T-helper 1 cell (primary cell): ENCODE data around the gene CYP27B1.

Source experiments
- DNase-seq, 5 donors: peaks; one replicate each; pipeline ENCODE4 v3.0.0-alpha.2; 2012 to 2020

Gene CYP27B1

GRCh38 chr12:57750561-57751431 is 16.1 kb downstream of the CYP27B1 start:
- DNase-seq: no peak

GRCh38 chr12:57749061-57749460 is 17.8 kb downstream of the CYP27B1 start:
- DNase-seq: no peak

- no peak for DNase-seq
Measured at GRCh38 chr12:57746025-57746424, 20.9 kb downstream of the CYP27B1 start.

GRCh38 chr12:57745485-57745881 is 21.4 kb downstream of the CYP27B1 start:
- no peak for DNase-seq

GRCh38 chr12:57744777-57745484 is 21.9 kb downstream of the CYP27B1 start, which contains the start of gene TSPAN31:
Gene TSPAN31, plus strand, starts transcription at chr12:57745039. Its CDS starts 116 bp downstream, at chr12:57745155.
- DNase-seq: peak; percentile 87 to 97 (median 93)

GRCh38 chr12:57744194-57744776 is 22.6 kb downstream of the CYP27B1 start:
- DNase-seq: peak in 3 of 5 donors; percentile 62 to 63 (median 62)

GRCh38 chr12:57743769-57744168 is 23.1 kb downstream of the CYP27B1 start:
- DNase-seq: no peak

- peak; percentile 60 to 88 (median 76) for DNase-seq
Measured at GRCh38 chr12:57741844-57742738, 24.8 kb downstream of the CYP27B1 start.

- no peak for DNase-seq
Measured at GRCh38 chr12:57741413-57741789, 25.5 kb downstream of the CYP27B1 start.

GRCh38 chr12:57740656-57741412 is 26.0 kb downstream of the CYP27B1 start:
- DNase-seq: peak; percentile 61 to 91 (median 70)

- DNase-seq: no peak
Measured at GRCh38 chr12:57739914-57740538, 26.9 kb downstream of the CYP27B1 start.

- no peak for DNase-seq
Measured at GRCh38 chr12:57739387-57739786, 27.5 kb downstream of the CYP27B1 start.

- no peak for DNase-seq
Measured at GRCh38 chr12:57738661-57739237, 28.1 kb downstream of the CYP27B1 start, which contains the start of gene AGAP2. Gene AGAP2, minus strand, starts transcription at chr12:57738742. Its CDS starts 496 bp downstream, at chr12:57738246.

- no peak for DNase-seq
Measured at GRCh38 chr12:57737467-57738460, 29.1 kb downstream of the CYP27B1 start.

- DNase-seq: no peak
Measured at GRCh38 chr12:57736741-57737466, 30.0 kb downstream of the CYP27B1 start.

GRCh38 chr12:57735952-57736740 is 30.7 kb downstream of the CYP27B1 start:
- DNase-seq: no peak

- DNase-seq: no peak
Measured at GRCh38 chr12:57735198-57735855, 31.6 kb downstream of the CYP27B1 start.
